Measurements from ENCODE around the gene ULK4. TPM values are rescaled to one million over a fixed set of nuclear protein-coding genes. Genes with fewer than 3 reads are reported as not detected.

ULK4 gene
- total and polyA plus RNA-seq, 2 of the 4 experiments (the other 2 are of a cell fraction): 2.7 to 5.0 TPM

DNA sequence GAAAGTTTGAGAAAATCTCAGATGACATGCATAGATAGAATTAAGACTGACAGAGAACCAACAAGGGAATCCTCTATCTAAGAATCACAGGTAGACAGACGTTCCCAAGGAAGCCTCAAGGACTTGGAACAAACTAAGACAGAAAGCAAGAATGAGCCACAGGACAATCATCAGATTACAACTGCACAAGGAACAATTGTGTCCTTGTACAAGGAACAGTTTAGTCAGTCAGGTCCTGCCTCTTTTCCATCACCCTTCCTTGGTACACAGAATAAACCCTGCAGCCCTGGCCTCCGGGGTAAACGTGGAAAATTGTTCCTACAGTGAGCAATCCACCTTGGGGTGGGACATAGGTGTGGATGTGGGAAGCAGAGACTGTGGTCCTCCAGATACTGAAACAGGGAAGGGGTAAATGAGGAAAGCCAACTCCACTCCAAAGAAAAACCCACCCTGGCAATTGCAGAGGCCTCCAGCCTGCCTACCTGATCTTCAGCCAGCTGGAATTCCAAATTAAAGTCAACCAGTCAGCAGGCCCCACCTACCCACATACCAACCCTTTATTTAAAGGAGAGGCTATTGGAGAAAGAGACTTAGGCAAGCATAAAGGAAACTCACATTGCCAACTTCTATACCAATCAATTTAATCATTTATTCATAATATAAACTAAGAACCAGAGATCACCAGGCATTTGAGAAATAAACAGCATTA lies 73.4 kb downstream of the ULK4 start:
- CTCF ChIA-PET: interaction anchor here (0.8 kb wide), 1 partner anchor 555 kb away, joined by 3 read pairs; no protein-coding TSS in a partner anchor

More for the DNA sequence above, 73.4 kb downstream of the ULK4 start:
- Histone ChIP-seq H4K91ac (ENCODE audit: insufficient read depth, low read depth, low read length) (no peak overlapping the region), H2AK5ac (ENCODE audit: low read depth, low read length) (no peak overlapping the region), H2BK120ac (ENCODE audit: low read depth, low read length) (no peak overlapping the region), H3K4ac (ENCODE audit: low read depth, low read length) (no peak overlapping the region), H3K9me3 (ENCODE audit: control insufficient read depth, insufficient read depth, low read length) (no peaks in the 10 kb centered on the region), H3K18ac (ENCODE audit: low read depth, low read length) (no peak overlapping the region), H3K4me1 (ENCODE audit: control insufficient read depth, insufficient read depth, low read length) (no peaks in the 10 kb centered on the region), H3K56ac (ENCODE audit: extremely low read depth, insufficient read depth, low read length) (no peak overlapping the region), H3K9ac (ENCODE audit: low read depth, low read length) (no peak overlapping the region), H4K5ac (ENCODE audit: low read depth, low read length) (no peak overlapping the region), H2BK20ac (ENCODE audit: low read depth, low read length) (no peak overlapping the region), H3K14ac (replicated peaks; ENCODE audit: low read depth, low read length) (no peak overlapping the region), H3K27ac (ENCODE audit: insufficient read depth, low read length) (no peak overlapping the region), H3K79me1 (ENCODE audit: low read depth in 1 of 2, low read length in 2 of 2) (no peaks in the 10 kb centered on the region), H4K8ac (ENCODE audit: low read depth in 2 of 2, low read length in 2 of 2) (no peak overlapping the region), H3K23ac (ENCODE audit: low read depth, low read length) (no peak overlapping the region), H4K20me1 (ENCODE audit: insufficient read depth, low read length) (no peaks in the 10 kb centered on the region), H2AK9ac (replicated peaks; ENCODE audit: low read depth, low read length, poor library complexity) (no peak overlapping the region), H3K4me3 (ENCODE audit: insufficient read depth, low read depth, low read length) (no peak overlapping the region), H2BK15ac (ENCODE audit: low read depth, low read length) (no peak overlapping the region), H3K4me2 (ENCODE audit: low read depth, low read length) (no peak overlapping the region), H3K36me3 (ENCODE audit: control insufficient read depth, insufficient read depth, low read length) (no peaks in the 10 kb centered on the region), H3K9me1 (ENCODE audit: insufficient read depth, low read length) (no peaks in the 10 kb centered on the region), H3K27me3 (ENCODE audit: control insufficient read depth, insufficient read depth, low read length) (no peaks in the 10 kb centered on the region), H2AFZ (replicated peaks; ENCODE audit: low read length, poor library complexity) (no peak overlapping the region), H2BK5ac (ENCODE audit: low read depth, low read length, poor library complexity, severe bottlenecking) (no peak overlapping the region)
- WGBS, 2 experiments (ENCODE audit: extremely low coverage in 2 of 2, insufficient read length in 1 of 2): no CpG with 5 or more reads among the region's 3 CpGs
- DNase-seq: no peak
- intact Hi-C loops (cut with micrococcal nuclease) (no loop called here), dilution Hi-C loops (cut with HindIII; ENCODE audit: low sequenced_read_pairs, unreplicated experiment) (no loop called here), in situ Hi-C loops (cut with MboI; ENCODE audit: low sequenced_read_pairs) (no loop called here)
- BruUV-seq (replicated peaks): no TSS peak
- TF ChIP-seq MXI1 (IDR thresholded peaks at IDR 0.05; ENCODE audit: borderline replicate concordance, low read depth, low read length): no peak
- no peak for TF ChIP-seq FOS (IDR thresholded peaks at IDR 0.05; ENCODE audit: low read depth, low read length)
- TF ChIP-seq CEBPB (IDR thresholded peaks at IDR 0.05; ENCODE audit: low read depth, low read length): no peak
- TF ChIP-seq MAZ (IDR thresholded peaks at IDR 0.05; ENCODE audit: borderline replicate concordance, low read depth, low read length): no peak
- no peak for TF ChIP-seq CHD1 (IDR thresholded peaks at IDR 0.05; ENCODE audit: low read depth, low read length)
- no peak for TF ChIP-seq SMC3 (IDR thresholded peaks at IDR 0.05; ENCODE audit: low read depth, low read length)
- TF ChIP-seq RAD21 (IDR thresholded peaks at IDR 0.05; ENCODE audit: low read length): no peak
- TF ChIP-seq, protein P1, sequence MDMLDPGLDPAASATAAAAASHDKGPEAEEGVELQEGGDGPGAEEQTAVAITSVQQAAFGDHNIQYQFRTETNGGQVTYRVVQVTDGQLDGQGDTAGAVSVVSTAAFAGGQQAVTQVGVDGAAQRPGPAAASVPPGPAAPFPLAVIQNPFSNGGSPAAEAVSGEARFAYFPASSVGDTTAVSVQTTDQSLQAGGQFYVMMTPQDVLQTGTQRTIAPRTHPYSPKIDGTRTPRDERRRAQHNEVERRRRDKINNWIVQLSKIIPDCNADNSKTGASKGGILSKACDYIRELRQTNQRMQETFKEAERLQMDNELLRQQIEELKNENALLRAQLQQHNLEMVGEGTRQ (IDR thresholded peaks at IDR 0.05; ENCODE audit: low read depth, low read length): no peak
- no peak for TF ChIP-seq MAFK (IDR thresholded peaks at IDR 0.05; ENCODE audit: low read depth, low read length)
- TF ChIP-seq NFE2L2 (IDR thresholded peaks at IDR 0.05; ENCODE audit: low read depth, low read length): no peak
- TF ChIP-seq RCOR1 (IDR thresholded peaks at IDR 0.05; ENCODE audit: insufficient replicate concordance, low read length): no peak
- no peak for TF ChIP-seq BHLHE40 (IDR thresholded peaks at IDR 0.05; ENCODE audit: low read depth, low read length)
- TF ChIP-seq, protein P2, sequence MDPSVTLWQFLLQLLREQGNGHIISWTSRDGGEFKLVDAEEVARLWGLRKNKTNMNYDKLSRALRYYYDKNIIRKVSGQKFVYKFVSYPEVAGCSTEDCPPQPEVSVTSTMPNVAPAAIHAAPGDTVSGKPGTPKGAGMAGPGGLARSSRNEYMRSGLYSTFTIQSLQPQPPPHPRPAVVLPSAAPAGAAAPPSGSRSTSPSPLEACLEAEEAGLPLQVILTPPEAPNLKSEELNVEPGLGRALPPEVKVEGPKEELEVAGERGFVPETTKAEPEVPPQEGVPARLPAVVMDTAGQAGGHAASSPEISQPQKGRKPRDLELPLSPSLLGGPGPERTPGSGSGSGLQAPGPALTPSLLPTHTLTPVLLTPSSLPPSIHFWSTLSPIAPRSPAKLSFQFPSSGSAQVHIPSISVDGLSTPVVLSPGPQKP (IDR thresholded peaks at IDR 0.05; ENCODE audit: borderline replicate concordance, low read depth, low read length): no peak
- TF ChIP-seq, protein P3, sequence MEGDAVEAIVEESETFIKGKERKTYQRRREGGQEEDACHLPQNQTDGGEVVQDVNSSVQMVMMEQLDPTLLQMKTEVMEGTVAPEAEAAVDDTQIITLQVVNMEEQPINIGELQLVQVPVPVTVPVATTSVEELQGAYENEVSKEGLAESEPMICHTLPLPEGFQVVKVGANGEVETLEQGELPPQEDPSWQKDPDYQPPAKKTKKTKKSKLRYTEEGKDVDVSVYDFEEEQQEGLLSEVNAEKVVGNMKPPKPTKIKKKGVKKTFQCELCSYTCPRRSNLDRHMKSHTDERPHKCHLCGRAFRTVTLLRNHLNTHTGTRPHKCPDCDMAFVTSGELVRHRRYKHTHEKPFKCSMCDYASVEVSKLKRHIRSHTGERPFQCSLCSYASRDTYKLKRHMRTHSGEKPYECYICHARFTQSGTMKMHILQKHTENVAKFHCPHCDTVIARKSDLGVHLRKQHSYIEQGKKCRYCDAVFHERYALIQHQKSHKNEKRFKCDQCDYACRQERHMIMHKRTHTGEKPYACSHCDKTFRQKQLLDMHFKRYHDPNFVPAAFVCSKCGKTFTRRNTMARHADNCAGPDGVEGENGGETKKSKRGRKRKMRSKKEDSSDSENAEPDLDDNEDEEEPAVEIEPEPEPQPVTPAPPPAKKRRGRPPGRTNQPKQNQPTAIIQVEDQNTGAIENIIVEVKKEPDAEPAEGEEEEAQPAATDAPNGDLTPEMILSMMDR (conservative IDR thresholded peaks at IDR 0.05; ENCODE audit: low read depth, low read length): no peak
- no peak for TF ChIP-seq POLR2A (IDR thresholded peaks at IDR 0.05; ENCODE audit: low read depth, low read length)
- no peak for TF ChIP-seq RFX5 (IDR thresholded peaks at IDR 0.05; ENCODE audit: low read depth, low read length)
- ATAC-seq (ENCODE audit: low read depth): no peak
- POLR2A ChIA-PET (ENCODE audit: unreplicated experiment): interaction anchor here (0.6 kb wide), 1 partner anchor 286 kb away, joined by 3 read pairs; no protein-coding TSS in a partner anchor
